Parathyroid adenoma (tissue), 2 donors: Measurements from ENCODE around the gene SPAG5.

Experiments
- H2AFZ ChIP-seq: fragments of 300-600 bp; sonication (generic); one replicate; pipeline ENCODE4 v1.7.0; 2017; ENCODE audit warnings: antibody characterized with exemption, mild to moderate bottlenecking
- H3K27ac ChIP-seq: fragments of 300-600 bp; sonication (generic); one replicate; pipeline ENCODE4 v1.7.0; 2017
- H3K27me3 ChIP-seq: fragments of 300-600 bp; sonication (generic); one replicate; pipeline ENCODE4 v1.7.0; 2017; ENCODE audit warnings: low read length; ENCODE audit not compliant: control insufficient read depth, insufficient read depth
- H3K36me3 ChIP-seq: fragments of 300-600 bp; sonication (generic); one replicate; pipeline ENCODE4 v1.7.0; 2017; ENCODE audit warnings: low read length; ENCODE audit not compliant: control insufficient read depth, insufficient read depth
- H3K4me1 ChIP-seq: fragments of 300-600 bp; sonication (generic); one replicate; pipeline ENCODE4 v1.7.0; 2017; ENCODE audit warnings: control low read depth
- H3K4me2 ChIP-seq: fragments of 300-600 bp; sonication (generic); one replicate; pipeline ENCODE4 v1.7.0; 2017; ENCODE audit warnings: low read length
- H3K4me3 ChIP-seq: fragments of 300-600 bp; sonication (generic); one replicate; pipeline ENCODE4 v1.7.0; 2017; ENCODE audit warnings: low read depth, low read length
- H3K79me2 ChIP-seq: fragments of 300-600 bp; sonication (generic); one replicate; pipeline ENCODE4 v1.7.0; 2017; ENCODE audit warnings: control low read depth
- H3K9ac ChIP-seq: fragments of 300-600 bp; sonication (generic); one replicate; pipeline ENCODE4 v1.7.0; 2017; ENCODE audit warnings: mild to moderate bottlenecking
- H3K9me3 ChIP-seq: fragments of 300-600 bp; sonication (generic); one replicate; pipeline ENCODE4 v1.7.0; 2017; ENCODE audit warnings: low read length; ENCODE audit not compliant: control insufficient read depth
- CTCF ChIP-seq: fragments of 300-600 bp; sonication (generic); IDR thresholded peaks from one replicate; pipeline ENCODE4 v1.7.0; 2017; ENCODE audit warnings: antibody characterized with exemption, mild to moderate bottlenecking
- donor health status: primary hyperparathyroidism.

SPAG5 gene

GRCh38 chr17:28643983-28644786, 45.4 kb upstream of the SPAG5 start:
- Histone ChIP-seq H3K9me3 (no peaks in the 10 kb centered on the region), H3K36me3 (no peaks in the 10 kb centered on the region), H3K27ac (peak overlapping the region; percentile 64), H3K4me1 (peaks cover 16% of the 10 kb centered on the region), H3K9ac (peak overlapping the region; percentile 64), H3K27me3 (no peaks in the 10 kb centered on the region), H2AFZ (peak overlapping the region; percentile 91), H3K4me2 (peak overlapping the region; percentile 78), H3K4me3 (peak overlapping the region; percentile 61), H3K79me2 (peaks cover 27% of the 10 kb centered on the region)
- peak; percentile 52 for TF ChIP-seq CTCF

- Histone ChIP-seq H3K36me3 (no peaks in the 10 kb centered on the region), H3K4me3 (no peak overlapping the region), H3K4me1 (peaks cover 11% of the 10 kb centered on the region), H3K27me3 (no peaks in the 10 kb centered on the region), H3K27ac (no peak overlapping the region), H2AFZ (no peak overlapping the region), H3K9ac (no peak overlapping the region), H3K9me3 (no peaks in the 10 kb centered on the region), H3K4me2 (no peak overlapping the region), H3K79me2 (peaks cover 22% of the 10 kb centered on the region)
- no peak for TF ChIP-seq CTCF
Observed at GRCh38 chr17:28641579-28641978, 42.8 kb upstream of the SPAG5 start.

- H3K9me3 ChIP-seq: no peaks in the 10 kb centered on the region
- no peaks in the 10 kb centered on the region for H3K27me3 ChIP-seq
- H3K4me3 ChIP-seq: no peak overlapping the region
- H3K36me3 ChIP-seq: no peaks in the 10 kb centered on the region
- H3K4me1 ChIP-seq: no peaks in the 10 kb centered on the region
- peaks cover 11% of the 10 kb centered on the region for H3K79me2 ChIP-seq
- H2AFZ ChIP-seq: no peak overlapping the region
- no peak overlapping the region for H3K4me2 ChIP-seq
- no peak overlapping the region for H3K9ac ChIP-seq
- no peak for TF ChIP-seq CTCF
- no peak overlapping the region for H3K27ac ChIP-seq
Observed at GRCh38 chr17:28635506-28635905, 36.7 kb upstream of the SPAG5 start.

GRCh38 chr17:28634206-28634865, 35.5 kb upstream of the SPAG5 start:
- Histone ChIP-seq H2AFZ (no peak overlapping the region), H3K79me2 (peaks cover 11% of the 10 kb centered on the region), H3K9me3 (no peaks in the 10 kb centered on the region), H3K4me2 (no peak overlapping the region), H3K36me3 (no peaks in the 10 kb centered on the region), H3K9ac (no peak overlapping the region), H3K27ac (no peak overlapping the region), H3K27me3 (no peaks in the 10 kb centered on the region), H3K4me3 (no peak overlapping the region), H3K4me1 (no peaks in the 10 kb centered on the region)
- TF ChIP-seq CTCF: no peak
